ENCODE data around the gene SLC36A3.
"Not testable (repeated sequence)": the region's sequence is repeated elsewhere in the genome, so short reads cannot be mapped to it uniquely, and the experiment has no call there.

SLC36A3 gene

GRCh38 chr5:151303666-151304065 is at the start of gene SLC36A3:
SLC36A3 (minus strand) TSS chr5:151303766; CDS start chr5:151303354, 412 bp downstream.
- no peak for DNase-seq (ENCODE audit: low read depth)

DNA sequence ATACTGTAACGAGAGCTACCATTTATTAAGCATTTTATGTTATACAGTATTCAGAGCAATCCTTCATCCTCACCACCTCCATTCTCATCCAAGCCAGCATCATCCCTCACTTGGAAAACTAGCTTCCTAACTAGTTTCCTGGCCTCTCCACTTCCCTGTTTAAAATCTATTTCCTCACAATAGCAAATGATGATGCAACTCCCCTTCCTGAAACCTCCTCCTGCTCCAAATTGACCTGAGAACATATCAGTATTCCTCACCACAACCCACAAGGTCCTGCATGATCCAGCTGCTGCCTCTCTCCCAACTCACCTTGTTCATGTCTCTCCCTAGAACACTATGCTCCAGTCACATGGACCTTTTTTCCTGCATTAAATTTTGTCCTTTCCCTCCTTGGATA is 48.1 kb upstream of the SLC36A3 start:
- DNase-seq (ENCODE audit: low read depth), result no peak

GRCh38 chr5:151348789-151349188 is 45.2 kb upstream of the SLC36A3 start:
- no peak for DNase-seq (ENCODE audit: low read depth)

DNA sequence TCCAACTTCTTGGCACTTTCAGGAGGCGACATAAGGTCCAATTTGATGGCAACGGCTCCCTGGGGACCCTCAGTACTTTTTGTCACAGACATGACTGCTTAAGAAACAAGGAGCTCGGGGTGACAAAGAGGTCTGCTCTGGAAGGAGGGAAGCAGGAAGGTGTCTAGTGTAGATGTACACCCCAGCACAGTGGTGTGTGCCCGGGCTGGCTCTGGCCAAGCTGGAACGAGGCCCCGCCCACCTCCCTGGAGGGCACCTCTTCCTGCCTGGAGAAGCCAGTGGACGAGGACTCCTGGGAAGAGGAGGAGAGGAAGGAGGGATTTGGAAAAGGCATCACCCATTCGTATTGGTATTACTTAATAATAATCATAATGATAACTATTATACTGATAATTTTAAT is 43.8 kb upstream of the SLC36A3 start, which contains the start of gene SLC36A2:
Gene SLC36A2 (minus strand): TSS at position 191 of the 400 bp plus-strand sequence. CDS start 99 bp downstream, at position 92.
- no peak for DNase-seq (ENCODE audit: low read depth)

DNA sequence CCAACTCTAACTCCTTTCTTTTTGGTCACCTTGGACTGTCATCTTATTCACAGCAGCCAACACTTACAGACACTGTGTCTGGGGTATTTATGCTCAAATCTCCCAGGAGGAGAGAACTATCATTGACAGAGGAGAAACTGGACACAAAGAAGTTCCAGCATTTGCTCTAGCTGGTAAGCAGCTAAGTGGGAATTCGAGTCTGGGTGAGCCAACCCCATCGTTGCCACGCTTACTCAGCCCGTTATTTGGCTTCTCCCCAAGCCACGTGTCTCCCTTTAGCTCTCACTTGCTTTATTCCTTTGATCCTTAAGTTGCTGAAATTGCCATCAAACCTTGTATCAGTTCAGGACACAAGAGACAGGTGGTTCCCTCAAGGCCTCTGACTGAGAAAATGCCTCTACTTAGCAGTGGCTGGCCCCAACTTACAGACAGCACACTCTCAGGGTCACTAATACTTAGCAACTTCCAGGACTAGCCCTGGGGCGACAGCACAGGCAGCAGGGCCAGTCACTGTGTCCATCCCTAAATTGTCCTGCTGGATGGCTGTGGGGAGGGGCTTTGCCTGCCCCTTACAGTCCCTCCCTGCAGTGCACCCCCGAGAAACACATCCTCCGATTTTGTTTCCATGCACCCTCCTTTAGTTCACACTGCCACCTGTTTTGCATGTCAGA is 42.4 kb upstream of the SLC36A3 start:
- peak; percentile 27 for DNase-seq (ENCODE audit: low read depth)

DNA sequence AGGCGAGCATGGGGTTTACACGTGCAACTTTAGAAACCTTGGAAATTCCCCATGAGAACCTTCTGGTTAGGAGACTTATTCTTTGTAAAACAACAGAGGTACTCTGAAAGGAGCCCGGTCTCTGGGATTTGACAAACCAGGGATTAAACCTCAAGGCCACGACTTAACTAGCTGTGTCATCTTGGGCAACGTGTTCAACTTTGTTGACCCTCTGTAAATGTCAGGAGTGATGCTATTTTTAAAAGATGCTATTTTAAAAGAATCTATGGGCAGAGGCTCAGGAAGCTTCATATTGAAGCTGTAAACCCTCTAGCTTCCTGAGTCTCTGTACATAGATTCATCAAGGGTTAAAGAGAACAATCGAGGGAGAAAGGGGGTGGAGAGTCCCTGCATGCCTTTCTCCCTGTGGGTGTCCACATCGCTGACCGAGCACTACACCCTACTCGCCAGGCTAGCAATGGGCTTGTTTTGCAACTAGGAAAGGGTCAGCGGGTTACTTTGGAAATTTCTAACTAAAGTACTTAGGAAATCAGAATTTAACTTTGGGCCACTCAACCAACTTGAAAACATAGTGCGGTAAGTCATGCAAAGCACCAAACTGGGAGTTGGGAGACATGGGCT is 41.7 kb upstream of the SLC36A3 start:
- DNase-seq (ENCODE audit: low read depth), result no peak

DNA sequence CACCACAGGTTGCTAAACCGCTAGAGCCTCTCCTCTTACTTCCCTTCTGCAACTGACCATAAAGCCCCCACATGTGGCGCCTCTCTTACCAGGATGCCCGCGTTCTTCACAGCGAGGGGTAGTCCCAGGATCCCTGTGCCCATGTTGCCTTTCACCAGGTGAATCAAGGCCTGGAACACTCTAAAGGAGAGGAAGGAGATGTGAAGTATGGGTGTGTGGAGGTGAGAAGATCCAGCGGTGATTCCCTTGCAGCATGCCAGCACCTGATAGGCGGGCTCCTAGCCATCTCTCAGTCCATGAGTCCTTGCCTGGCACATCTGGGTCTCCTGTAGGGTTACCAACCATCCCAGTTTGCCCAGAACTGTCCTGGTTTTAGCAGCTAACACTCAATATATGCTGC is 40.5 kb upstream of the SLC36A3 start:
- DNase-seq (ENCODE audit: low read depth), result no peak

GRCh38 chr5:151340004-151340403 is 36.4 kb upstream of the SLC36A3 start:
- no peak for DNase-seq (ENCODE audit: low read depth)

GRCh38 chr5:151338734-151339133 is 35.2 kb upstream of the SLC36A3 start:
- DNase-seq (ENCODE audit: low read depth), result no peak

GRCh38 chr5:151332857-151333256 is 29.3 kb upstream of the SLC36A3 start:
- no peak for DNase-seq (ENCODE audit: low read depth)

- DNase-seq (ENCODE audit: low read depth), result no peak
These were observed 25.2 kb upstream of the SLC36A3 start for GRCh38 chr5:151328734-151329133.

DNA sequence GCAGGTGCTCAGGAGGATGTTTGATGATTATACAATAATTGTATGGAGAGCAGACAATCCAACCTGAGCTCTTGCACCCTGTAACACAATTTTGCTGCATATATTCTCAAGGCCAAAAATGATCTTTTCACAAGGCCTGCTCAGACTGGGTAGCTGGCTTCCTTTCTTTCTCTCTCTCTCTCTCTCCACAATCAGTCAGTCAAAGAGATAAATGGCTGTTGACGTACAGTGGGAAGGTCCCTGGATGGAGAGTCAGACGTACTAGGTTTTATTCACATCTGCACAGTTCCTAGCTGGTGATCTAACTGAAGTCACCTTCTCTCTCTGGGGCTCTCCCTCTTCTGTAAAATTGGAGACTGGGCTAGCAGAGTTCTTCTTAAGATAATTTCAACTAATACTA is 24.0 kb upstream of the SLC36A3 start:
- DNase-seq (ENCODE audit: low read depth), result no peak

GRCh38 chr5:151326266-151326665 is 22.7 kb upstream of the SLC36A3 start:
- no peak for DNase-seq (ENCODE audit: low read depth)

DNA sequence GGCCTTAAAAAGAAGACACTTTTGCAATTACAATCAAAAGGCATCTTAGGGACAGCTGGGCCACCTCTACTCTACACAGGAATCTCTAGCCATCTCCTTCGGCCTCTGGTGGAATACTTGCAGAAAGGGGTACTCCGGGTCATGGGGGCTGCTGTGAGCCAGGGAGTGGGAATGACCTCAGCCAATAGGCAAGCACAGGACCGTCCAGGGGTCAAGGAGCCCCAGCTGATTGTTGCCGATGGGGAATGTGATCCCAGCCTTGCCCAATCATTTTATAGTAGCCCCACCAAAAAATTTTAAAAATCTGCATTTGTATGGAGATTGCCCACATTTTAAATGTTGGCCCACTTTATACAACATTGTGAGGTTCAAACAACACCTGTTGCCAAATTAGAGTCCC is 16.9 kb upstream of the SLC36A3 start:
- DNase-seq (ENCODE audit: low read depth), result no peak

GRCh38 chr5:151318850-151319732 is 15.5 kb upstream of the SLC36A3 start:
- peak; percentile 20 for DNase-seq (ENCODE audit: low read depth)

DNA sequence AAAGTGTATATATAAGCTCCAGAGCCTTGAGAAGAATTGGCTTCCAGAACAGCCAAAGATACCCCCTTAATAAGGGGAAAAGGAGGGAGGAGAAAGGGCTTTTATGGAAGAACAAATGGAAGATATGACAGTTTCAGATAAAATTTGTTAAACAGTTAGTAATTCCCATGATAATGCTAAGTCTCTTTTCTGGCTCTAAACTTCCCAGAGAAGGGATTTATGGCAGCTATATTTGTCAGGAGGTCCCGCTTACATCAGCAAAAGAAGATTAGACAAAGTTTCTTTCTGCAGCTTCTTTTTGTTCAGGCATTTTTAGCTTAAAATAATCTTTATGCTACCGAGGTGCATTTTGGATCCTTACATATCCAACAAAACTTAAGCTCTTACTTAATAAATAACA is 14.3 kb upstream of the SLC36A3 start:
- DNase-seq (ENCODE audit: low read depth), result no peak

- DNase-seq (ENCODE audit: low read depth), result peak; percentile 60
These were observed 12.5 kb upstream of the SLC36A3 start for GRCh38 chr5:151315998-151316597.

GRCh38 chr5:151313357-151313756 is 9.8 kb upstream of the SLC36A3 start:
- no peak for DNase-seq (ENCODE audit: low read depth)

- no peak for DNase-seq (ENCODE audit: low read depth)
These were observed 9.3 kb upstream of the SLC36A3 start for GRCh38 chr5:151312756-151313324.

GRCh38 chr5:151310932-151311331 is 7.4 kb upstream of the SLC36A3 start:
- DNase-seq (ENCODE audit: low read depth), result no peak

GRCh38 chr5:151309821-151310220 is 6.3 kb upstream of the SLC36A3 start:
- DNase-seq (ENCODE audit: low read depth), result not testable (repeated sequence)

DNA sequence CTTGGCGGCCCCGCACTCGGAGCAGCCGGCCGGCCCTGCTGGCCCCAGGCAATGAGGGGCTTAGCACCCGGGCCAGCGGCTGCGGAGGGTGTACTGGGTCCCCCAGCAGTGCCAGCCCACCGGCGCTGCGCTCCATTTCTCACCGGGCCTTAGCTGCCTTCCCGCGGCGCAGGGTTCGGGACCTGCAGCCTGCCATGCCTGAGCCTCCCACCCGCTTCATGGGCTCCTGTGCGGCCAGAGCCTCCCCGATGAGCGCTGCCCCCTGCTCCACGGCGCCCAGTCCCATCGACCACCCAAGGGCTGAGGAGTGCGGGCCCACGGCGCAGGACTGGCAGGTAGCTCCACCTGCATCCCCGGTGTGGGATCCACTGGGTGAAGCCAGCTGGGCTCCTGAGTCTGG is 5.7 kb upstream of the SLC36A3 start:
- DNase-seq (ENCODE audit: low read depth), result not testable (repeated sequence)
